CD8-positive, alpha-beta memory T cell (primary cell): ENCODE measurements around the gene SRRM2. TPM values are rescaled to one million over a fixed set of nuclear protein-coding genes. Genes with fewer than 3 reads are reported as not detected.

Experiments used
- CTCF ChIA-PET: fragments of 350-600 bp; sonication (Branson Sonifier 250); formaldehyde crosslinking; loops from one replicate; lab custom pipeline; 2021; ENCODE audit warnings: antibody characterized with exemption; lab: Charles Lee
- POLR2A ChIA-PET: fragments of 350-600 bp; sonication (Branson Sonifier 250); formaldehyde crosslinking; loops from one replicate; lab custom pipeline; 2021; ENCODE audit warnings: antibody characterized with exemption; lab: Charles Lee
- DNase-seq, 5 donors: peaks; one replicate each; pipeline versions ENCODE4 v3.0.0 to v3.0.0-alpha.2; 2020 to 2022; ENCODE audit warnings: mixed read lengths in 1 of 5
- H3K27ac ChIP-seq: one replicate; pipeline ENCODE4 v1.7.0; 2013; ENCODE audit warnings: low read depth, mild to moderate bottlenecking, low read length, moderate library complexity
- H3K27me3 ChIP-seq: 2 replicates; pipeline ENCODE4 v1.7.0; 2013; ENCODE audit warnings: low read length, mild to moderate bottlenecking; ENCODE audit not compliant: insufficient read depth, poor library complexity, severe bottlenecking
- H3K36me3 ChIP-seq: 2 replicates; pipeline ENCODE4 v1.7.0; 2013; ENCODE audit warnings: mild to moderate bottlenecking, low read length, moderate library complexity; ENCODE audit not compliant: insufficient read depth
- H3K4me1 ChIP-seq: 2 replicates; pipeline ENCODE4 v1.7.0; 2013; ENCODE audit warnings: mild to moderate bottlenecking, low read length, moderate library complexity; ENCODE audit not compliant: insufficient read depth
- H3K4me3 ChIP-seq: 2 replicates; pipeline ENCODE4 v1.7.0; 2013; ENCODE audit warnings: mild to moderate bottlenecking, low read length
- H3K9me3 ChIP-seq: 2 replicates; pipeline ENCODE4 v1.7.0; 2013; ENCODE audit warnings: mild to moderate bottlenecking, low read length
- H3K27ac Mint-ChIP-seq, 8 donors: one replicate each; pipeline ENCODE4 v1.8.0; 2020 to 2021; ENCODE audit warnings: mixed read lengths in 8 of 8, mild to moderate bottlenecking in 6 of 8, inconsistent platforms in 3 of 8, moderate library complexity in 3 of 8
- H3K27me3 Mint-ChIP-seq, 2 donors: one replicate each; pipeline ENCODE4 v1.8.0; 2020 to 2021; ENCODE audit warnings: mixed read lengths in 2 of 2, mild to moderate bottlenecking in 1 of 2, moderate library complexity in 1 of 2
- H3K36me3 Mint-ChIP-seq, 3 donors: one replicate each; pipeline ENCODE4 v1.8.0; 2020 to 2021; ENCODE audit warnings: mixed read lengths in 3 of 3, inconsistent platforms in 1 of 3, mild to moderate bottlenecking in 1 of 3
- H3K4me1 Mint-ChIP-seq, 3 donors: one replicate each; pipeline ENCODE4 v1.8.0; 2020 to 2021; ENCODE audit warnings: mixed read lengths in 3 of 3, inconsistent platforms in 1 of 3, mild to moderate bottlenecking in 1 of 3
- H3K4me3 Mint-ChIP-seq, 7 donors: one replicate each; pipeline ENCODE4 v1.8.0; 2020 to 2021; ENCODE audit warnings: mixed read lengths in 7 of 7, mild to moderate bottlenecking in 6 of 7, moderate library complexity in 4 of 7, inconsistent platforms in 2 of 7
- H3K9me3 Mint-ChIP-seq, 5 donors: one replicate each; pipeline ENCODE4 v1.8.0; 2020 to 2022; ENCODE audit warnings: mixed read lengths in 5 of 5, mild to moderate bottlenecking in 3 of 5, moderate library complexity in 2 of 5, inconsistent platforms in 1 of 5
- polyA plus RNA-seq: library from polyadenylated mRNA; unstranded; fragments of 300-500 nt; fragmentation: Illumina TruSeq; gene quantifications from one replicate; pipeline ENCODE4 v1.2.3, GENCODE V29; 2021
- total RNA-seq, 2 experiments: library from RNA; stranded (reverse); gene quantifications; one replicate each; pipeline ENCODE4 v1.2.3, GENCODE V29; 2021

Gene SRRM2
- total and polyA plus RNA-seq, 3 experiments from 2014 or later, result 130 to 529 (median 517) TPM

DNA sequence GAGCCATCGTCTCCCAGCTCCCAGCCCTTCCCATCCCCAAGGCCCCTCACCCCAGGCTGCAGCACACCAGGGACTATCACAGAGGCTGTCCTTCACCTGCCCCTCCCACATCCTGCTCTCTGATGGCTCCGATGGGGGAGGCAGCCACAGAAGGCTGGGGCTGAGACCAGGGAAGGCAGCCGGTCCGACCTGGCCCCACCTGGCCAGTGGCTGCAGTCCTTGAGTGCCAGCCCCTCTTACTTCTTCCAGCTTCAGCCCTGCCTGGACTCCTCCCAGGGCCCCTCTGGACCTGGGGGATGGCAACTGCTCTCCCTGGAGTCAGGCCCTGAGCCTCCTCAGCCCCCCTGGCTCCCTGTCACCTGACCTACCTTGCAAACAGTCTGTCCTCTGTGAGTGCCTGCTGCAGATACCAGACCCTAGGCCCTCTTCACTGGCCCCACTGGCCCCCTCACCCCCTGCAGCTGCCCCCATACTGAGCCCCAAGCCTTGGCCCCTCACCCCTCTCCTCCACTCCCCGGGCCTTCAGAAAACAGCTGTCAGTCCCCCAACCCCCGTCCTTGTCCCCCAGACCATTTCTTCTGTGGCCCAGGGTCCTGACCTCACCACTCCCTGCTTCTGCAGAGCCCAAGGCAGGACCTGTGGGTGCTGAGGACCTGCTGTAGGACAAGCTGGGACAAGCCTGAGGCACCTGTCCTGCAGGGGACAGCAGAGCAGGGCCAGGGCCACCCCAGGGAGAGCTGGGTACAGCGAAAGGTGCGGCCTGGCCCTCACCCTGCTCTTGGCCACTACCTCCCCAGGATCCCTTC is 12.6 kb upstream of the SRRM2 start:
- no peaks in the 10 kb centered on the region for H3K36me3 Mint-ChIP-seq
- POLR2A ChIA-PET, result no interaction called here

DNA sequence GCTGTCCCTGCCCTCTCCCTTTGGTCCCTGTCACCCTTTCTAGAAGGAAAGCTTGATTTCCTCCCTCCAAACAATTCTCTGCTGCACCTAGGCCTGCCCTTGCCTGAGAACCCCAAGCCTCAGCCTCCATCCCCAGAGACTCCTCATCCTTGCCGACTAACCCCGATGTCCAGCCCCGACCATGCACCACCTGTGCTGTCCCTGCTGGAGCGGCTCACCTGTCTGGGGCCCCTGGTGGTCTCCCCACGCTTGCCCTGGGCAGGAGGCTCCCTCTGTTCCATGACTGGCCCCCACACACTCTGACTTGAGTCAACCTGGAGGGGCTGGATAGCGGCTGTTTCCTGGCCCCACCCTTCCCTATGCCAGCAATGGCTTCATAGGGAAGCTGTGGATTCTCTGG is 12.0 kb upstream of the SRRM2 start:
- no peak for DNase-seq
- no peak overlapping the region for H3K4me3 ChIP-seq
- H3K9me3 Mint-ChIP-seq, result no peaks in the 10 kb centered on the region
- H3K4me1 Mint-ChIP-seq, result no peaks in the 10 kb centered on the region
- H3K27me3 ChIP-seq, result no peaks in the 10 kb centered on the region
- H3K4me1 ChIP-seq, result no peaks in the 10 kb centered on the region
- POLR2A ChIA-PET, result no interaction called here
- H3K27ac ChIP-seq, result no peak overlapping the region
- peaks cover 4 to 6% of the 10 kb centered on the region in 2 donors for H3K27me3 Mint-ChIP-seq
- no peaks in the 10 kb centered on the region for H3K36me3 ChIP-seq
- CTCF ChIA-PET, result interaction anchor here (1.1 to 1.6 kb wide), 2 partner anchors 10 to 128 kb away, joined by 3 to 4 read pairs; no protein-coding TSS in a partner anchor
- H3K4me3 Mint-ChIP-seq, result peak overlapping the region in 1 of 7 donors; percentile 45
- H3K27ac Mint-ChIP-seq, result no peak overlapping the region
- no peaks in the 10 kb centered on the region for H3K9me3 ChIP-seq
- H3K36me3 Mint-ChIP-seq, result no peaks in the 10 kb centered on the region

More for the DNA sequence above, 12.6 kb upstream of the SRRM2 start:
- peaks cover 6% of the 10 kb centered on the region in 2 donors for H3K27me3 Mint-ChIP-seq
- no peak overlapping the region for H3K4me3 ChIP-seq
- no peaks in the 10 kb centered on the region for H3K4me1 ChIP-seq
- no peak for DNase-seq
- no peak overlapping the region for H3K27ac Mint-ChIP-seq
- CTCF ChIA-PET, result interaction anchor here (1.1 to 1.6 kb wide), 2 partner anchors 11 to 129 kb away, joined by 3 to 4 read pairs; no protein-coding TSS in a partner anchor
- no peak overlapping the region for H3K27ac ChIP-seq
- H3K9me3 Mint-ChIP-seq, result no peaks in the 10 kb centered on the region
- H3K9me3 ChIP-seq, result no peaks in the 10 kb centered on the region
- no peaks in the 10 kb centered on the region for H3K27me3 ChIP-seq
- no peaks in the 10 kb centered on the region for H3K4me1 Mint-ChIP-seq
- peak overlapping the region in 1 of 7 donors; percentile 45 for H3K4me3 Mint-ChIP-seq
- H3K36me3 ChIP-seq, result no peaks in the 10 kb centered on the region

DNA sequence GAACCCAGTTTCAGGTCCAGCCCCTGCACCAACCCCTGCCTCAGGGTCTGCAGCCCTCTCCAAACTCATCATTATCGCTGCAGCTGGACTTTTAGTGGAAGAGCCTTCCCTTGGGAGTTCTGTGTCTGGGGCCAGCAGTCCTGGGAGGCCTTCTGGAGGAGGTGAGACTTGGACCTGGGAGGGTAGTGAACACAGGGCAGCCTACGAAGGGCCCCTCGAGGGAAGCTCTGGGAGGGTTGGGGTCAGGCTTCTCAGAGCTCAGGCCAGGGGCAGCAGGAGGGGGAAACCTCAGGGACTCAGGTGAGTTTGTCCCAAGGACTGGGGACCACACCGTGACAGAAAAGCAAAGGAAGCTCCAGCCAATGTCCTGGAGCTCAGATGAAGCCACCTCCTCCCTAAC is 11.3 kb upstream of the SRRM2 start:
- peak overlapping the region in 1 of 8 donors; percentile 57 for H3K27ac Mint-ChIP-seq
- DNase-seq, result no peak
- Histone ChIP-seq H3K27me3 (no peaks in the 10 kb centered on the region), H3K4me3 (no peak overlapping the region), H3K36me3 (no peaks in the 10 kb centered on the region), H3K4me1 (no peaks in the 10 kb centered on the region), H3K9me3 (no peaks in the 10 kb centered on the region), H3K27ac (no peak overlapping the region)
- ChIA-PET CTCF (interaction anchor here (1.1 kb wide), 1 partner anchor 128 kb away, joined by 3 read pairs; no protein-coding TSS in a partner anchor), POLR2A (no interaction called here)
- no peaks in the 10 kb centered on the region for H3K4me1 Mint-ChIP-seq
- peaks cover 4 to 7% of the 10 kb centered on the region in 2 donors for H3K27me3 Mint-ChIP-seq
- no peaks in the 10 kb centered on the region for H3K36me3 Mint-ChIP-seq
- H3K9me3 Mint-ChIP-seq, result no peaks in the 10 kb centered on the region
- H3K4me3 Mint-ChIP-seq, result peak overlapping the region in 1 of 7 donors; percentile 24

DNA sequence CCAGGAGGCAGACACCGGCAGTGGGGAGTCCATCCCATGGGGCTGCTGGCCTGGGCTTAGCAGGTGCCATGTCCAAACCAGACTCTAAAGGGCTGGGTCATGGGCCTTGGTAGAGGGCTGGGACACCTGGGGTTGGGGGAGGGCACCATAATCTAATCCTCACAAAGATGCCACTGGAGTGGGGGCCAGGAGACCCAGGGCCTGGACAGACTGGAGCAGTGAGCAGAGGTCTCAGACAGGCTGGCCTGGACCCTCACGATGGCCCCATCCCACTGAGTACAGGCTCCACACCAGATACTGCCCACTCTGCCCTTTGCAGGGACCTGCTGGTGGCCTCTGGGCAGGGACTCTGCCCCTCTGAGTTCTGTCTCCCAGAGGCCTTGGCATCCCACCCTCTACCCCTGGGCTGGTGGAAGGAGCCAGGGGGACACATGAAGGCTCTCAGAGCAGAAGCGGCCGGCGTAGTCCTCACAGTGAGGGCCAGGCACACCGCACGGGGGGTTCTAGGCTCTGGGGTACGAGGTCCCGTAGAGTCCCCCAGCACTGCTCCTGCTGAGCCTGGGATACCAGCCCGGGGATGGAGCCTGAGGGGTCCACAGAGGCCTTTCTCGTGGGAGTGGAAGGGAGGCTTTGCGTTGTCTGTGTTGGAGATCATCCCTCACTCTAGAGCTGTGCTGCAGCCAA is 10.0 kb upstream of the SRRM2 start:
- Mint-ChIP-seq H3K36me3 (no peaks in the 10 kb centered on the region), H3K4me3 (no peak overlapping the region), H3K27ac (peak overlapping the region in 1 of 8 donors; percentile 11), H3K9me3 (no peaks in the 10 kb centered on the region), H3K27me3 (peaks cover 0 to 6% of the 10 kb centered on the region in 2 donors), H3K4me1 (no peaks in the 10 kb centered on the region)
- H3K27me3 ChIP-seq, result no peaks in the 10 kb centered on the region
- H3K27ac ChIP-seq, result no peak overlapping the region
- no peaks in the 10 kb centered on the region for H3K4me1 ChIP-seq
- no peaks in the 10 kb centered on the region for H3K9me3 ChIP-seq
- POLR2A ChIA-PET, result no interaction called here
- CTCF ChIA-PET, result no interaction called here
- no peaks in the 10 kb centered on the region for H3K36me3 ChIP-seq
- no peak overlapping the region for H3K4me3 ChIP-seq
- no peak for DNase-seq

DNA sequence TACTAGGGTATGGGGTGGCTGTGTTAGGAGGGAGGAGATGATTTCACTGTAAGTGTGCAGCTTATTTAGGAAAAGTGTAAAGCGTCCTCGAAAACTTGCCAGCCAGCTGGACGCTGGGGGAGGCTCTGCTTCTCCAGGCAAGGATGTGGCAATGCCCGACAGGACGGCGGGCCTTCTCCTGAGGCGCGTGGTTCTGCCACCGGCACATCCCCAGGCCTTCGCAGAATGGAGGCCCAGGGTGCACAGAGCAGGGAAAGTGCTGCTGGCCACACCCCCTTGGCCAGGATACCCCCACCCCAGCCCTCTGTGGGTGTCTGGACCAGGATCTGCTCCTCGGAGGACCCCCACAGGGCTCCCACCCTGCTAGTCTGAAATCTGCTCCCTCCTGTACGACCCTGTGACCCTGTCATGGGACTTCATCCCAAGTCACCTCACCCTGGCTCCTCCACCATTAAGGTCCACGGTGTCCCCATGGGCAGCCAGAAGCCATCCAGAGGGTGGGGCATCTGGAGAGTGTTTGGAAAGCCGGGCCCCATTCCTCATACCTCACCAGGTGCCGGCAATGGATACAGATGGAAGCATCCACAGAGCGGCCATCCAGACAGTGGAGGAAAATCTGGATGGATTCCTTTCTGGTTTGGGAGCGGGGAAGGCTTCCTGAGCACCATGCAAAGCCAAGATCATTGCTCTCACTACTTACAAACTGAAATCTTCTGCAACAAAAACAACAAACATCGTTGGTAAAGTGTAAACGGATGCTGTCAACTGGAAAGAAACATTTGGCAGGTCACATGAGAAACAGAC is 9.2 kb upstream of the SRRM2 start:
- Histone ChIP-seq H3K36me3 (no peaks in the 10 kb centered on the region), H3K4me1 (no peaks in the 10 kb centered on the region), H3K27me3 (no peaks in the 10 kb centered on the region), H3K9me3 (no peaks in the 10 kb centered on the region), H3K4me3 (no peak overlapping the region), H3K27ac (no peak overlapping the region)
- Mint-ChIP-seq H3K27ac (peak overlapping the region in 1 of 8 donors; percentile 11), H3K9me3 (no peaks in the 10 kb centered on the region), H3K27me3 (peaks cover 0 to 6% of the 10 kb centered on the region in 2 donors), H3K36me3 (no peaks in the 10 kb centered on the region), H3K4me1 (no peaks in the 10 kb centered on the region), H3K4me3 (no peak overlapping the region)
- CTCF ChIA-PET, result no interaction called here
- DNase-seq, result no peak
- POLR2A ChIA-PET, result no interaction called here

DNA sequence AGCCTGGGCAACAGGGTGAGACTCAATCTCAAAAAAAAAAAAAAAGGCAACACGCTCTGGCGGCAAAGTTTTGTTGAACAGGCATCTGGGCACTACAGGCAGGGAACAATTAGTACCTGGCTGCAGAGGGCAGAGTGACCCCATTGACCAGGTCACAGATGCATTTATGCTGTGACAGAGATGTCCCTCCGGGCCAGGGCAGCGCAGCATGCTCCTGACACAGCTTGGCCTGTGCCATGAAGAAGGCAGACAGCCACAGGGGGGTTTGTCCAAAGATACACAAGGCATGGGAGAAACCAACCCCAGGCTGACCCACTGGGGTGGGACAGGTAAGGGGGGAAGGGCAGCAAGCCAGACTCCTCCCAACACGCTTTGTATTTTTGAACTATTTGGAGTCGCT is 7.7 kb upstream of the SRRM2 start:
- ChIA-PET CTCF (no interaction called here), POLR2A (interaction anchor here (0.6 kb wide), 1 partner anchor 10 kb away, joined by 3 read pairs; no protein-coding TSS in a partner anchor)
- Mint-ChIP-seq H3K27ac (no peak overlapping the region), H3K4me3 (no peak overlapping the region), H3K9me3 (no peaks in the 10 kb centered on the region), H3K4me1 (no peaks in the 10 kb centered on the region), H3K27me3 (peaks cover 0 to 6% of the 10 kb centered on the region in 2 donors), H3K36me3 (no peaks in the 10 kb centered on the region)
- no peaks in the 10 kb centered on the region for H3K9me3 ChIP-seq
- DNase-seq, result no peak
- no peaks in the 10 kb centered on the region for H3K36me3 ChIP-seq
- H3K4me1 ChIP-seq, result no peaks in the 10 kb centered on the region
- H3K27ac ChIP-seq, result no peak overlapping the region
- no peak overlapping the region for H3K4me3 ChIP-seq
- no peaks in the 10 kb centered on the region for H3K27me3 ChIP-seq

DNA sequence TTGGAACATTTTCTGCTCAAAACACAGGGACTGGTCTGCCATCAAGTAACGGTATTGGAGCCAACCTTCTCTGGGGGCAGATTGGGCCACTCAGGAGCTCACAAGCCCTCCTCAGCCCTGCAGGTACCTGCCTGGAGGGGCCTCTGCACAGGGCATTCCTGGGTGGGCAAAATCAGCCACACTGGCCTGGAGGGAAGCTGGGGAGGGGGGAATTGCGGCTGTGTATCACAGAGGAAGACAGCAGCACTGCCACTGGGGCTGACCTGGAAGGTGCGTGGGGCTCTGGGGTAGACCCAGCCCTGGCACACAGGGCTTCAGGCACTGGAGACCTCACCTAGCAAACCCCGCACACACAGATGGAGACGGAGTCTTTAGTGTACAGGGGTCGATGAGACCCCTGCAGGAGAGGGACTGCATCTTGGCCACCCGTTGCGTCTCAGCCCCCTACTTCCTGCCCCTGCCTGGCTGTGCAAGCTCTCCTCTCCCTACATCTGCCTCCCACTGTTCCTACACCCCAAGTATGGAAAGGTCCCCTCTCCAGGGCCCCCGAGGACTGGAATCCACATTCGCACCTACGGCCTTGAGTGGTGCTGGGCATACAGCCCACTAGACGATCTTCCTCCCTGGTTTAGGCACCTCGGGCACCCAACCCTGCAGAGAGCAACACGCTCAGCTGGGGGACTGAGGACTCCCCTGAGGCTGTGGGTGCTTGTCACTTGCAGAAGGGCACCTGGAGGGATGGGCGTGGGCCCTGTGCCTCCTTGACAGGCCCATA is 7.1 kb upstream of the SRRM2 start:
- H3K36me3 ChIP-seq, result no peaks in the 10 kb centered on the region
- no peak overlapping the region for H3K4me3 ChIP-seq
- ChIA-PET CTCF (no interaction called here), POLR2A (interaction anchor here (0.6 kb wide), 1 partner anchor 9 kb away, joined by 3 read pairs; no protein-coding TSS in a partner anchor)
- no peaks in the 10 kb centered on the region for H3K4me1 ChIP-seq
- no peak overlapping the region for H3K27ac ChIP-seq
- Mint-ChIP-seq H3K4me1 (peaks cover 0 to 4% (median under 1%) of the 10 kb centered on the region in 3 donors), H3K27me3 (peaks cover 0 to 7% of the 10 kb centered on the region in 2 donors), H3K27ac (peak overlapping the region in 1 of 8 donors; percentile 75), H3K36me3 (no peaks in the 10 kb centered on the region), H3K4me3 (no peak overlapping the region), H3K9me3 (no peaks in the 10 kb centered on the region)
- DNase-seq, result no peak
- no peaks in the 10 kb centered on the region for H3K9me3 ChIP-seq
- no peaks in the 10 kb centered on the region for H3K27me3 ChIP-seq
